HG03378 (cell line): ENCODE results near the gene PDC.
"Not testable (repeated sequence)": the region's sequence is repeated elsewhere in the genome, so short reads cannot be mapped to it uniquely, and the experiment has no call there.

Experiments
- ATAC-seq: cut with Tn5 transposase; IDR thresholded peaks from one replicate; pipeline ENCODE4 v1.9.1; 2021; ENCODE audit warnings: mild to moderate bottlenecking, moderate library complexity; ENCODE audit not compliant: unreplicated experiment

Gene PDC

DNA sequence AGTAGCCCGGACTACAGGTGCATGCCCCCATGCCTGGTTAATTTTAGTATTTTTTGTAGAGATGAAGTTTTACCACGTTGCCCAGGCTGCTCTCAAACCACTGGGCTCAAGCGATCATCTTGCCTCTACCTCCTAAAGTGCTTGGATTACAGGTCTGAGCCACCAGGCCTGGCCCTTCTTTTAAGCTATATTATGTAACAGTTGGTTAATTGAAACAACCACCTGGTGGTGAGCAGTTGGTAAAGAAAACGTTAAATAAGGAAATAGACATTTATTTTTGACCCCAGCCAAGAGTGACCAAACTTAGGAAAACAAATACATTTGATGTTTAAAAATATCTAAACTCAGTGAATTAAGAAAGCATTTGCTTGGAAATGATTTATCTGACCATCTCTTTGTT is 12.1 kb upstream of the PDC start:
- no peak for ATAC-seq

DNA sequence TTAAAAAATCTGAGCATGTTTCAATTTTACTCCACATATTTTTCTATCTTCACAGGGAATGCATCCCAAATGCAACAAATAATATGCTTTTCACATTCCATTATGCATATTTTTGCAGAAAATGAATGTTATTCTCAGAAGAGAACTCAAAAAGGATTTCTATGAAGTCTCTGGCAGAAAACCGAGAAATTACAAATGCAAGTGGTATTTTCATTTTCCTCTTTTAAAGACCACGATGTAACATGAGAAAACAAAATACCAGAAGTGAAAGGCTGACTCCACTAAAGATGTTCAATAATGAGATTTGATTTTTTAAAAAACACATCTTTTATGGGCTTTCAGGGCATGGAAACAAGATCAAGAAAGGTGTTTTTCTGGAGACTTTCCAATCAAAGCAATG is 5.0 kb upstream of the PDC start:
- ATAC-seq: no peak

- not testable (repeated sequence) for ATAC-seq
Observed at GRCh38 chr1:186465491-186465890, 4.6 kb upstream of the PDC start.

- ATAC-seq: no peak
Observed at GRCh38 chr1:186463926-186464325, 3.0 kb upstream of the PDC start.

DNA sequence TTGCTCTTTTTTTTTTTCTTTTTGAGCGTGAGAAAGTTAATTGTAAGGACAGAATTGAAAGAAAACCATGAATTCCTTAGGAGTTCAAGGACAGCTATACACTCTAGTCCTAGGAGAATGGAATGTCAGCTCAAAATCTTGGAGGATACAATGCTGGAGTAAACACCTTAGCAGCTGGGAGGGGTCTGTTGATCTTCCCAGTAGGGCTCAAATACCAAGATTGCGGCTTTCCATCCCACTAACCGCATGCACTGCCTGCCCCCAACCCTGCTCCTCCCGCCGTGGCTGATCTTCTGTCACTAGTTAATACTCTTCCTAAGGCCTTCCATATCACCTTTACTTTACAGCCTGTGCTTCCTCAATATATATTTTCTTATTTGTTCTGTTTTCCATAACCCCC is 2.6 kb upstream of the PDC start:
- no peak for ATAC-seq

GRCh38 chr1:186459161-186459560 is 1.8 kb downstream of the PDC start:
- not testable (repeated sequence) for ATAC-seq

GRCh38 chr1:186456729-186457255 is 4.1 kb downstream of the PDC start:
- ATAC-seq: no peak

- ATAC-seq: no peak
Observed at GRCh38 chr1:186454981-186455380, 5.9 kb downstream of the PDC start.

DNA sequence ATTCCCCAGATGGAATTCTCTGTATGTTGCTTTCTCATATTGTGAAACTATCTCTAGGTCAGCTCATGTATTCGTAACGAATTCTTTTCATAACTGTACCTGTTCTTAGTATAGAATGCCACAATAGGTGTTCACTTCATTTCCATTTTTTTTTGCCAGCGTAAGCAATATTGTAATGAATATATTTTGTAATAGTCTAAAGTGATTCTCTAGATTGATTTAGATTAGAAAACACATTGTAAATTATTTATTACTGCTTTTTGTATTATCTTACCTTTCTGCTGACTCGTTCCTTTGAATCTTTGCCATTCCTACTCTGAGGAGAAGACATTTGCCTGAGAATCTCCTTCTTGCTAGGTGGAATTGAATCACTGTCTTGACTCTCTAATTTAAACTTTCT is 14.8 kb downstream of the PDC start:
- no peak for ATAC-seq

- ATAC-seq: peak; percentile 74
Observed at GRCh38 chr1:186443638-186444037, 17.3 kb downstream of the PDC start.

DNA sequence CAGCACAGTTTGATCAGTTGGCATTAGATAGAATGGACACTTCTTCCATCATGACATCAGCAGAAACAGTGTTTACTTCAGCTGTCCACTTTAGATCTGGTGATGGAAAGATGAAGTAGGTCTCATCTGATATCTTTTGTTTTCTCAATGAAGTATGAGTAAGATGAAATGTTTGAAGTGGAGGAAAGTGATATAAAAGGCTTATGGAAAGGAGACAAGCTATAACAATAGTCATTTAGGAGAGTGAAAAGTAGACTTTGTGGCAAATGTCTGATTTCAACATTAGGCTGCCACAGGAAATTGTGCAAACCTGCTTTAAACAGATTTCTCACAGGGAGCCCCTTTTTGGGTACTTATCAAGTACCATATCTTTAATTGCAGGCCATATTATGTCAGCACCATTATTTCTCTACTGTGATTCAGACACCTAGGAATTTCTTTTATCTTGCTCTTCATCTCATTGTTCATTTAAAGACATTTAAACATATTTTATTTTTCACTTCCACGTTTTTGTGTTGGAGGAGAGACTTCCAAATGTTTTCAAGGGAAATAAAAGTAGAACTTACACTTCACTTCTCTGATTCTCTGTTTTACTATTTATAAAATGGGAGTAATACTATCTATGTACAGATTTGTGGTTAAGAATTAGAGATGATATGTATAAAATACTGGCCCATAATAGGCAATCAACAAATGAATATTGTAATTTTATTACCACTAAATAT is 18.1 kb downstream of the PDC start:
- no peak for ATAC-seq

- ATAC-seq: no peak
Observed at GRCh38 chr1:186440584-186440983, 20.3 kb downstream of the PDC start.

GRCh38 chr1:186438567-186438966 is 22.3 kb downstream of the PDC start:
- ATAC-seq: no peak

DNA sequence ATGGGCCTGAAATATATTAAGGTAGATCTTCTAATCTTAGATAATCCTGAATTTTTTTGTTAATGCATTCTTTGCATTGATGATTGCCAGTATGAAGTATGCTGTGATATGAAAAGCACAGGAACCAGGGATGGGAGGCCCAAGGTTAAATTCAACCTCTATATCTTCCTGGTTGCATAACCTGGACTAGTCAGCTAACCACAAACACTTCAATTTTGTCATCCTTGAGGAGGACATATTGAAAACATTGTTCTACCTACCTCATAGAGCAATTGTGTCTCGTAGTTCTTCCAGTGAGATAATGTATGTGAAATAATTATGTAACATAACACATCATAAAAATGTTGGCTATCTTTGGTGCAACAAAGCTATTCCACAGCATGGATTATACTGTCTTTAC is 25.6 kb downstream of the PDC start:
- ATAC-seq: no peak

GRCh38 chr1:186429017-186429416 is 31.9 kb downstream of the PDC start:
- ATAC-seq: no peak

DNA sequence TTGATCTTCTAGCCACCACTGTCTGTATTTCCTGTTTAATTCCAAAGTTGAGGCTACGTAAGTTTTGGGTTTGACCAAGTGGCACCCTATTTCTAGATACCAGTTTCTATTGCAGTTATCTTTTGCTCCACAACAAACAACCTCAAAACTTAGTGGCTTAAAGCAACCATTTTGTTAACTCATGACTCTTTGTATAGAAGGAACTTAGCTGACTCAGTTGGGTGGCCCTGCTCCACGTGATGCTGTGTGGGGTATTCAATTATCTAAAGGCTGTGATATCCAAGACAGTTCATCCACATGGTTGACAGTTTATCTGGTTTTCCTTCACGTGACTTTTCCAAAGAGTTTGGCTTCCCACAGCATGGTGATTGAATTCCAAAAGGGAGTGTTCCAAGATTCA is 34.8 kb downstream of the PDC start:
- ATAC-seq: no peak

GRCh38 chr1:186424539-186424938 is 36.4 kb downstream of the PDC start:
- ATAC-seq: no peak

GRCh38 chr1:186421446-186421845 is 39.5 kb downstream of the PDC start:
- ATAC-seq: no peak

- ATAC-seq: peak; percentile 82
Observed at GRCh38 chr1:186420923-186421322, 40.0 kb downstream of the PDC start.

GRCh38 chr1:186420311-186420710 is 40.6 kb downstream of the PDC start:
- no peak for ATAC-seq

- no peak for ATAC-seq
Observed at GRCh38 chr1:186418503-186418902, 42.4 kb downstream of the PDC start.

DNA sequence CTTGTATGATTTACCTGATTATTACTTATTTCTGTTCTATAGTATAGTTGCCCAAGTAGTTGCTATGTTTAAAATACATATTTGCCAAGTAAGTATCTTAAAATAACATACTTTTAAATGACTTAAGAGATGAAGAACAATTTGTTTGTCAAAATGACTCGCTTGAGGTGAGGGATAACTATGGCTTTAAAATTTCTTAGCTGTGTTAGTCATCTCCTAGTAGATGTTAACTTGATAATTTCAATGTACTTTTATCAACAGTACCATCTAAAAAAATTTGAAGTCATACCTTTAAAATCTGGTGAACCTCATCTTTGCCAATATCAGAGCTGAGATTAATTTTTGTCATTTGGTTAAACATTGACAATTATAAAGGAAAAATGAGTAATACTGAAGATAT is 47.6 kb downstream of the PDC start:
- no peak for ATAC-seq

GRCh38 chr1:186409091-186409490 is 51.8 kb downstream of the PDC start:
- ATAC-seq: no peak
